GM19438 (cell line): Measurements from ENCODE around the gene MGA.
"Not testable (repeated sequence)": the region's sequence is repeated elsewhere in the genome, so short reads cannot be mapped to it uniquely, and the experiment has no call there.

Experiments used
- ATAC-seq: cut with Tn5 transposase; IDR thresholded peaks from one replicate; pipeline ENCODE4 v1.9.1; 2021; ENCODE audit warnings: low read depth; ENCODE audit not compliant: unreplicated experiment

MGA gene

DNA sequence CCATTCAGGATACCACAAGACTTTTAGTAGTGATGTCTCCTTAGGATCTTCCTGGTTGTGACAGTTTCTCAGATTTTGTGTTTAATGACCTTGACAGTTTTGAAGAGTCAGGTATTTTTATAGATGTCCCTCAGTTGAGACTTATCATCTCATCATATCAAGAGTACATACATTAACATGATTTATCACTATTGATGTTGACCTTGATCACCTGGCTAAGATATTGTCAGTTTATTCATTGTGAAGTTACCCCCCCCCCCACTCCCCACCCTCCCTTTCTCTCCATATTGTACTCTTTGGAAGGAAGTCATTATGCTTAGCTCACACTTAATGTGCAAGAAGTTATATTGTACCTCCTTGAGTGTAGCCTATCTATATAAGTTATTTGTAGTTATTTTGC, 42.9 kb downstream of the MGA start:
- ATAC-seq: no peak

DNA sequence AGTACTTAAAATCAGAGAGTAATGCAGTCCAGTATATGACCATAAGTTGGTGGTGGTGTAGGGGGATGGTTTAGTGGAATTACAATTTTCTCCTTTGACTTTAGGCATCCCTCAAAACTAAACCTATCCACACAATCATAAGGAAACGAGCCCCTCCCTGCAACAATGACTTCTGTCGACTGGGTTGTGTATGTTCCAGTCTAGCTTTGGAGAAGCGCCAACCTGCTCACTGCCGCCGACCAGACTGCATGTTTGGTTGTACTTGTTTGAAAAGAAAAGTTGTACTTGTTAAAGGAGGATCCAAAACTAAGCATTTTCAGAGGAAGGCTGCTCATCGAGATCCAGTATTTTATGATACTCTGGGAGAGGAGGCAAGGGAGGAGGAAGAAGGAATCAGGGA, 52.8 kb downstream of the MGA start:
- ATAC-seq: no peak

DNA sequence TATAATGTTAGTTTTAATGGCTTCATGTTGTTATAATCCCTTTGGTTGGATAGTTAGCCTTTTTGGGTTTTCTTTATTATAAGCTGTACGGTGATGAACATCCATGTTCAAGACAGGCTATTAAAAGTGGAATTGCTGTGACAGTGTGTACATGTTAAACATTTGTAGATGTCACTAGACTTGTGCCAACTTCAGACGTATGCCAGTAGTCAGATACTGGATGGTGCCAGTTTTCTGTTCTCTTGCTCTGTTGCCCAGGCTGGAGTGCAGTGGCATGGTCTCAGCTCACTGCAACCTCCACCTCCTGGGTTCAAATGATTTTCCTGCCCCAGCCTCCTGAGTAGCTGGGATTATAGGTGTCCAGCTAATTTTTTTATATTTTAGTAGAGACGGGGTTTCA, 54.1 kb downstream of the MGA start:
- ATAC-seq: no peak

DNA sequence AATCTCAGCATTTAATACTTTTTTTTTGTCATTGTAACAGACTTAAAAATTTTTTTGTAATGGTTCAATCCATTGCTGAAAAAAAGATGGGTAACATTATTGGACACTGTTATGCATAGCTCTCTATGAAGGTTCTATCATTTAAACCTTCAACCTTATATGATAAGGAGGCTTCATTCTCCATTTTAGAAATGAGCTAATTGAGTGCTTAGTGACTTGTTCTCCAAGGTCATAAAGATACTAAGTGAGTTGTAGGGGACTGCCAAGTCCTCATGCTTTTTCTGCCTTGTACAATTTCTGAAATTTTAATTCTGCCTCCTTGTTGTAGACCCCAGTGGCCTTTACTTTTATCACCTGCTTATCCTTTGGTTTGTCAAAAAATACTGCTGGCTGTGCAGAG, 56.7 kb downstream of the MGA start:
- ATAC-seq: no peak

DNA sequence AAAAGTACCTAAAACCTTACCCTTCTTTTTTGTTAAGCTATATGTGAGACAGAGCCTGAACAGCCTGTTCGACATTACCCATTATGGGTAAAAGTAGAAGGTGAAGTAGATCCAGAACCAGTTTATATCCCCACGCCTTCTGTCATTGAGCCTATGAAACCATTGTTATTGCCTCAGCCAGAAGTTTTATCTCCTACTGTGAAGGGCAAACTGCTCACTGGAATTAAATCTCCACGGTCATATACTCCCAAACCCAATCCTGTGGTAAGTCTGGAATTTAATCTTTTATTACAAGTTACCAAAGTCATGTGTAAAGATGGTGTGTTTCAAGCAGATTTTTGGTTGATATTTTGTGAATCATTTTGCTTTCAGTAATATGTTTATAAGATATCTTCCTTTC, 66.9 kb downstream of the MGA start:
- ATAC-seq: no peak

DNA sequence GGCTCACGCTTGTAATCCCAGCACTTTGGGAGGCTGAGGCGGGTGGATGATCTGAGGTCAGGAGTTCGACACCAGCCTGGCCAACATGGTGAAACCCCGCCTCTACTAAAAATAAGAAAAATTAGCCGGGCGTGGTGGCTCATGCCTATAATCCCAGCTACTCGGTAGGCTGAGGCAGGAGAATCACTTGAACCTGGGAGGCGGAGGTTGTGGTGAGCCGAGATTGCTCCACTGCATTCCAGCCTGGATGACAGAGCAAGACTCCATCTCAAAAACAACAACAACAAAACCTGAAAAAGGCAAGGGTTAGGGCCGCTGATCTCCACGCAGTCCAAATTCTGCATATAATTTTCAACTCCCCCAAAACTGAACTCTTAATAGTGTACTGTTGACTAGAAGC, 67.9 kb downstream of the MGA start:
- ATAC-seq: not testable (repeated sequence)

DNA sequence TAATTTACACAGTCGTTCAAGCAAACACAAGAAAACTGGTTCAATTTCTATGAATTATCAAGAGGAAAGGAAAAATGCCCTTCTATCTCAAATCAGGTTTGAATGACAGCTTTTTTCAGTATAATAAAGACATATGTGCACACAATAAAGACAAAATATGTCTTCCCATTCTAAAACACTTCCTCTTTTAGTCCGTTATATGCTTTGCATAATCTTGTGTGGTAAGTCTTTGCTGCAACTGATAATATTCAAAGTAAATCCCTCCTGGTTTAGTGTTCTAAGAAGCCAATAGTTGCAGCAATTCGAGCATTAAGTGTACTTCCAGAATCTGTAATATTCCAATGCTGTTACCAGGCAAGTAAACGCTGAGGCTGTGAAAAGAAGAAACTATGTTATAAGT, 70.3 kb downstream of the MGA start:
- ATAC-seq: no peak

DNA sequence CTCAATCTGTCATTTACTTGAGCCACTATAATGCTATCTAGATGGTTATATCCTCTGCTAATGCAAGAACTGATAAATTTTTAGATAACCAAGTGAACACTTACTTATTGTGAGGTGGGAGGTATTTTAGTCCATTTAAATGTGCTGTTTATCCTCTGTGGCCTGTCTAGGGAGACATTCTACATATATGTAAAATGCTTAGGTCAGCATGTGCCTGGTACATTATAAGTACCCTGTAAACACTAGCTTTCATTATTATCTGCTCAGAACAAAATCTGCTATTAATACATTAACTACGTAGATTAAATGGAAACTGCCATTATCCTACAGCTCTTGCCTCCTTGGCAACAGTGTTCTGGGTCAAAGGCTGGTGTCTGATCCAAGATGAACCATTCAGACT, 72.3 kb downstream of the MGA start:
- ATAC-seq: no peak

DNA sequence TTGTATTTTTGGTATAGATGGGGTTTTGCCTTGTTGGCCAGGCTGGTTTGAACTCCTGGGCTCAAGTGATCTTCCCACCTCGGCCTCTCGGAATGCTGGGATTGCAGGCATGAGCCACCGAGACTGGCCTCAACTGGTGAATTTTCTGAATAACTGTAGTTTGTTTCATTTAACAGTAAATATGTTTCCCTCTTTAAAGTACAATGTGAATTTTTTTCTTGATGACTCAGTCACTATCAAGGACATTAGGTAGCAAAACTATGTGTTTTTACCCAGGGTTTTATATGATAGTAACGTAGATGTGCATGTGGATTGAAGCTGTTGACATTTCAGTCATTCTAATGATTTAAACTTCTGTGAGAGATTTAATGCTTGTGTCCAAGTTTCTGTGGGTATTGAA, 73.9 kb downstream of the MGA start:
- no peak for ATAC-seq

DNA sequence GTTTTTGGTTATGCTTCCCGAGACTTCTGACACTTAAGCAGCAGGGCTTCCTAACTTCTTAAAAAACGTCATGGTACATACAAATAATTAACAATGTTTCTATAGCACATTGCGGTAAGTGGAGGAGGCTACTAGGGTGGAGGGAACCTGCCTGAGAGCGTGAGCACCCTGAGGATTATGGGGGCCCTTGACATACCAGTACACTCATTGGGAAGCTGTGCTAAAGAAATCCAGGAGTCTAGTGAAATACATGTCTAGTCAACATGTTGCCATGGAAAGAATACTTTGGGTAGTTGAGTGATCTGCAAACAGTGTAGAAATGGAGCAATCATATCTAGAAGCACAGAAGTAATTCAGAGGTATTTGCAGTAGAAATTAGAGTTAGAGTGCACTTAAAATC, 74.8 kb downstream of the MGA start:
- ATAC-seq: no peak

DNA sequence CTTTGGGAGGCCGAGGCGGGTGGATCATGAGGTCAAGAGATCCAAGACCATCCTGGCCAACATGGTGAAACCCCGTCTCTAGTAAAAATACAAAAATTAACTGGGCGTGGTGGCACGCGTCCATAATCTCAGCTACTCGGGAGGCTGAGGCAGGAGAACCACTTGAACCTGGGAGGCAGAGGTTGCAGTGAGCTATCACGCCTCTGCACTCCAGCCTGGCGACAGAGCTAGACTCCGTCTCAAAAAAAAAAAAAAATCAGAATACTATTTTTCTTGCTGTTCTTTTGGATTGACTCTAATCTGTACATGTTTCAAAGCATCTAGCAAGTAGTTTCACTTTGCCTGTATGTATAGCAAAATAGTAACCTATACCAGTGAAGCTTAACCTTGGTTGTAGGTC, 75.3 kb downstream of the MGA start:
- not testable (repeated sequence) for ATAC-seq

DNA sequence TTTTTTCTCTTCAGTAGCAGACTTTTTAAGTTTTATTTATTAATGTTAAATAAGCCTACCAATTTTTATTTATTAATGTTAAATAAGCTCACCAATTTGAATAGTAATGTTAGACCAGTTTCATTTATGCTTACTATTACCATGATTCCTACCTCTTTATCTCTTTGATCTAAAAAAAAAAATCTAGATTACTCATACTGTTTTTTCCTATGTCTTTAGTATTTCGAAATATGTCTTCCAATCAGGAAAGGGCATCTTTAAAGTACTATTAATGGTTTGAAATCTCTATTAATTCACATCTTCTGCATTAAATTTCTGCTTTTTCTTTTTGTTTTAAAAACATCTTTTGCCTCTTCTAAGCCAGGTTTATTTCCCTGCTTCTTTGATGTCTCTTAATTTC, 86.6 kb downstream of the MGA start:
- no peak for ATAC-seq

DNA sequence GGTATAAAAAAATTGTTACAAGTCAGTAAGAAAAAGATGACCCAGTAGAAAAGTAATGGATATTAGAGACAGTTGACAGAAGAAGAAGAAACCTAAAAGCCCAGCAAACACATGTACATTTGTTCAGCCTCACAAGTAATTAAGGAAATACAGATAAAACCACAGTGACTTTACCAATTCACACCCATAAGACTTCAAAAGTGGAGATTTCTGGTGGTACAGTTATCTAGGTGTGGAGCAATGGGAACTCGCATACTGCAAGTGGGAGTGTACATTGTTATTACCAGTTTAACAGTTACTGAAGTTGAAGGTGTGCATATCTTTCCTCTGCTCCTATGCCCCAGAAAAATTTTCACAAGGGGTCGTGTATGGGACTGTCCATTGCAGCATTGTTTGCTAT, 96.0 kb downstream of the MGA start:
- no peak for ATAC-seq

DNA sequence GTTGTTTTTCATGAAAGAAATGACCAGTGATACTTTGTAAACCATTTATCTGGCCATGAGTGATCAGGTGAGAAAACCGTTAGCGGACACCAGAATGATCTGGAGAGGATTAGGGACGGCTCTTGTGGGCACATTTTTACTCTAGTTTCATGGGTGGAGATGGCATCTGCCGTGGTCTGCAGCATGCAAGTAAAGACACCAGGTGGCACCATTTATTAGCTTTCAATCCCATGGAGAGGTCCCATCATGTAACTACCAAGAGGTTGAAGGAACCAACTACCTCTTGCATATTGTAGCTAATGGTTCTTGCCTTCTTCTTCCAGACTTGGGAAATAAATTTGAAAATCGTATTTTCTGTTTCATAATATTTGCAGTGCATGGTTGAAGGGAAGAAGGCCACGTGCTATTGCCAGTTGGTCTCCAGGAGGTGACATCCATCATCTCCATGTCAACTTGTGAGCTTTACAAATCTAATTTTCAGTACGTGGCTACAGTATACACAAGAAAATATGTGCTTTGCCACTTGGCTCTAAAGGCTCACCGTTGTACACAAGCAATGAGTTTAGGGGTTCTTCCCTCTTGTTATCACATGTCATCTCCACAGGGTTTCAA, 112.6 kb downstream of the MGA start:
- no peak for ATAC-seq

DNA sequence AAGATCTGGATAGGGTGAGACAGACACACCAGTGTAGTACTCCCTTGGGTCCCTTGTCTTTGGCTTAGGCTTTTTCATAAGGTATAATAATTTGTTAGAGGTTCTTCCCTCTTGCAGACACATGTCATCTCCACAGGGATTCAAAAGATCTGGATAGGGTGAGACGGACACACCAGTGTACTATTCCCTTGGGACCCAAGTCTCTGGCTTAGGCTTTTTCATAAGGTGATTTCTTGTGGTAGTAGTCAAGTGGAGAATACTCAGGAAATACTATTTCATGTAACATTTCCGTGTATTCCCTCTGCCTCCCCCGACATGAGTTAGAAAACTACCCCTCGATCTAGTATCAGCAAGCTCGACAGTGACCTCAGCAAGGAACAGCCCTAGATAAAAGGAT, 113.1 kb downstream of the MGA start:
- ATAC-seq: no peak

DNA sequence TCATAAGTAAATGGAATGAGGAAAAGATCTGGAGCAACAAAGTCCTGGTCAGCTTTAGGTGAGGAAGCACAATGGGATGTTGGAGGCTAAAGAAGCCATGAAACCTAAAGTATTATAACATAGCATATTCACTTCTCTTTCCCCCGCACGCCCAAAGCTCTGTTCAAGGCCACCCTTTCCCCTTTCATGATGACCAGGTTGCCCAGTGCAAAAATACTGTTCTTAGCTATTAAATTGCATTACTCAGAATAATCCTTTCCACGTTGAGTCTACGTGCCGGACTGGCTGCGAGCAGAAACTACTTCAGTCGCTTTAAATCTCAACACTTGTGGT, 113.5 kb downstream of the MGA start:
- ATAC-seq: no peak

DNA sequence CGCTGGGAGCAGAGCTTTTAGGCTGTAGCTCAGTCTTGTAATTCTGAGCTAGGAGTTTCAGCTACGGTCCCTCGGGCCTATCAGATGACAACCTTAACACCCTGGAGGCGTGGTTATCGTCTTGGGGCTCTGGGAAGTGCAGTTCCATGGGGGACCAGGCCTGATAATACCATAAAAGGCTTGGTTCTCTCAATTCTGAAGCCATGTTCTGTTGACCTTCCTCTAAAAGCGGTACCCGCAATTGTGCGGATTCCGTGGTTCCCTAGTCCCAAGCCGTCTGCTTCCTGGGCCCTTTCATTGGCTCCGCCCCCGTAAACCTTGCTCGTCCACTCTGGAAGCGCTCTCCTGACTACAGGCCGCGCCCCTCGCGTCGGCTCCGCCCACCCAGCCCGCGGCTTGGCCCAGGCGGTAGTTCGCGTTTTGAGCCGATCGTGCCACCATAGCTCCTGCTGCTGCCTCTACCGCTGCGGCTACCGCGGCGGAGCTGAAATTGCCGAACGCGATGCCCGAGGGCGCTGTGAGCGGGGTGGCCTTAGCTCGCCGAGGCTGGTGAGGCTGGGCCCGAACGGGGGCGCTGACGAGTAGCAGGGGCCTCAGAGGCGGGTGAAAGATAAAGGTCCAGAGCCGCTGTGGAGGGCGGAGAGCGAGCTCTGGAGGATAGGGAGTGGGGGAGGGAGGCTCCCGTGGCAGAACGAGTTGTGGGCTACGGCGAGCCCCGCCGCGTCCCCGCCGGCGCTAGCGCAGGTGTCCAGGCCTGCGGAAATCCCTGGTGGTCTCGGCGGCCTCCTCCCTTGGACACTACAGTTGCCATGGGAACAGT, 114.1 kb downstream of the MGA start, which contains the start of gene MAPKBP1:
TSS of gene MAPKBP1 (plus strand) at position 423 of the 820 bp plus-strand sequence. CDS start 792 bp downstream, outside the sequence.
- peak; percentile 75 for ATAC-seq

DNA sequence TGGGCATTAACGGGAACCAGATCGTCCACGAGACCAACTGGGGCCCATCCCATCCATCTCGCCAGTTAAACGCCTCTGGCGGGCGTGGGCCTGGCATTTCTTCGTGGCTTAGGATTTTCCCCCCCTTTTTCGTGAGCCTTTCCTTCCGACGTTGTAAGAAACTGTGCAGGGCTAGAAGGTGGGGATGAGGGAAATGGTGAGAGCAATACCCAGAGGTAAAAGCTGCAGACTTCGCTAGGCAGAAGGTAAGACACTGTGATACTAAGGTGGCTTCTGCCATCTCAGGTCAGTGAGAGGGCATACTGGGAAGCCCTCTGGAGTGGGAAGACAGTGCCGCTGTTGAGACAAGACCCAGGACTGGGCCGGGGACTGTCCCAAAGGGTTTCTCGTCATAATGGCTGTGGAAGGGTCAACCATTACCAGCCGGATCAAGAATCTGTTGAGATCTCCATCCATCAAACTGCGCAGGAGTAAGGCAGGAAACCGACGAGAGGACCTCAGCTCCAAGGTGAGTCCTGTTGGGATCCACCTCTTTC, 114.7 kb downstream of the MGA start:
- no peak for ATAC-seq

DNA sequence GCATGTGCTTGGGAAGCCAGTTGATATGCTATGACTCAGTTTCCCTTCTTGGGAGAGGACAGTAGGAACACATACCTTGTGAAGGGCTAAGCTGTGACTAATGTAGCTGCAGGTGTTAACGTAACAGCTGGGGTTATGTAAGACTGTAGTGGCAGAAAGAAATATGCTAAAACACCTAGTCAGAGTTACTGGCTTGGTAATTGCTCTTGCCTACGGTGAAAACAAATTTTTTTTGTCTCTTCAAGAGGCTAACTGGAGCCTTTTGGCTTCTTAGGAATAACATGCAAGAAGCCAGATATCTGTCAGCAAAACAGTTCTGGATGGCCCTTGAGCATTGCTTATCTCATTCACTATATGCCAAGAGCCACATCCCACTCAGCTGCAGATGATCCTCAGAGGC, 115.4 kb downstream of the MGA start:
- ATAC-seq: no peak

DNA sequence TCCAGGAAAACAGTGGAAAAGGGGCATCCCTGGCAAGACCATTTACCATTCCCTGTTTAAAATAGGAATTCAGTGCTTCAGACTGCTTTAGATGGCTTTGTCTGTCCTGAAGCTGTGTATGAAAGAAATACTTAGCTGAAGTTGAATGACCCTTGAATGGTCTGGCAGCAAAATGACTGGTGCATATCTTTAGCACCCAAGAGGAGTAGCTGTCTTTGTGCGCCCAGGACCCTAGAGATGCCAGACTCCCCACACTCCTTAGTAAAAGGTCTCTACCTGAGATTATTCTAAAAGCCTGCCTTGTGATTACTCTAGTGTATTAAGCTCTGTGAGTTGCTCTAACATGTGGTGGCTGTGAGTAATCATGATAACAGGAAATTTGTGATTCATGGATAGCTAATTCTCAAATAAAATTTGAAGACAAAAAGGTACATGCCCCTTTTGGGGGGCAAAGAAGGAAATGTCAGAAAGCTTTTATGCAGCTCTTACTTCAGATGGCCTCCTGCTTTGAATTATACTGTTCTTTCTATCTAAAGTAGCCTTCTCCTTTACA, 117.3 kb downstream of the MGA start:
- no peak for ATAC-seq

DNA sequence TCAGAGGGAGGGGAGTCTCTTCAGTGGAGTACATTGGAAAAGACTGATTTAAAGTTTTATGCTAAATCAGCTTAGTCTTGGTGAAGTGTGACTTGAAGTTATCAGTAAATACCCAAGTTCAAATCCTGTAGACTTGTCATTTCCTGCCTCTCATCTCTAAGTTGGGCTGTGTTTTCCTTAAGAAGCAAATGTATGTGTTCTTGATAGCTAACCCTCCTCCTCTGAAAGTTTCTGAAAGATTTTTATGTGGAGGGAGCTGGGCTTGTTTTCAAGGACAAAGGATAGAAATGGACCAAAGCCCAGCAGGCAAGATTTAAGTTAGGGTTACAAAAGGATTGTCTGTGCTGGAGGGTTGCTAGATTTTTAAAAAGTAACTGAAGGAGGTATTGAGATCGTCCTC, 118.3 kb downstream of the MGA start:
- ATAC-seq: no peak

DNA sequence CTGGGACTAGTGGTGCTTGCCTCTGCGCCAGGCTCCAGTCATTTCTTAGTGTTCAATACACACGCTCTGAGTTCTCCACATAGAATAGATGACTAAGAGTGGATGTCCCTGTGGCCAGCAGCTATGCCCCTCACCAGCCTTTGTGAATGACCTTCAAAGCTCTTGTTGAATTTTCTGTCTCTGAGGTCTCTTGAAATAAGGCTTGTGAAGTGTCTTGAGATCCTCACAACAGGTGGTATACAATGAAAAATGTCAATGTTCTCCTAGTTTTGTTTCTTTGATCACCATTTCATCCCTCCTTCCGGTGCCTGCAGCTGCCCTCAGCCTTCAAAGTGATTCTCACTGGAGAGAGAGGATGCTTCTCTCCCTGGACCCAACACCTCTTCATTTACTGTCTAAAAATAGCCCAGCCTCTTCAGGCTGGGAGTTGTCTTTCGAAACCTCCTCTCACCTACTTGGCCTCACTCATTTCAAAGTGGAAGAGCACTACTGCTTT, 119.5 kb downstream of the MGA start:
- no peak for ATAC-seq
